Activated naive CD8-positive, alpha-beta T cell treated with anti-CD3 and anti-CD28 coated beads, Interleukin-2, amount 10 ng/mL, durations not matched to agents 7 days and 5 days (primary cell): Measurements from ENCODE around the gene CHD1. TPM values are rescaled to one million over a fixed set of nuclear protein-coding genes. Genes with fewer than 3 reads are reported as not detected.

Experiments
- ATAC-seq: fragments of 150-1000 bp; cut with Tn5 transposase; one replicate; pipeline ENCODE4 v1.10.0; 2021; ENCODE audit warnings: low read depth, moderate library complexity
- POLR2A ChIA-PET: fragments of 350-600 bp; sonication (Branson Sonifier 250); formaldehyde crosslinking; loops from one replicate; lab custom pipeline; 2021; ENCODE audit warnings: antibody characterized with exemption; lab: Charles Lee
- DNase-seq: peaks from one replicate; pipeline ENCODE4 v3.0.0; 2021
- H3K27ac Mint-ChIP-seq: one replicate; pipeline ENCODE4 v1.8.0; 2022; ENCODE audit warnings: mild to moderate bottlenecking, mixed read lengths
- H3K27me3 Mint-ChIP-seq: one replicate; pipeline ENCODE4 v1.8.0; 2022; ENCODE audit warnings: mild to moderate bottlenecking, moderate library complexity, mixed read lengths
- H3K36me3 Mint-ChIP-seq: one replicate; pipeline ENCODE4 v1.8.0; 2021; ENCODE audit warnings: mild to moderate bottlenecking, mixed read lengths
- H3K4me1 Mint-ChIP-seq: one replicate; pipeline ENCODE4 v1.8.0; 2021; ENCODE audit warnings: mixed read lengths
- H3K4me3 Mint-ChIP-seq: one replicate; pipeline ENCODE4 v1.8.0; 2022; ENCODE audit warnings: mild to moderate bottlenecking, moderate library complexity, mixed read lengths
- H3K9me3 Mint-ChIP-seq: one replicate; pipeline ENCODE4 v1.8.0; 2021; ENCODE audit warnings: mixed read lengths
- total RNA-seq, 2 experiments: library from RNA; stranded (reverse); gene quantifications; one replicate each; pipeline ENCODE4 v1.2.3, GENCODE V29; 2021

CHD1 gene
- total RNA-seq, 2 experiments from 2014 or later, result 49.1 to 57.3 TPM

GRCh38 chr5:98929710-98930298 lies 997 bp upstream of the CHD1 start:
- H3K4me1 Mint-ChIP-seq, result peaks cover 37% of the 10 kb centered on the region
- H3K9me3 Mint-ChIP-seq, result no peaks in the 10 kb centered on the region
- POLR2A ChIA-PET, result interaction anchor here (1.0 to 2.4 kb wide), 8 partner anchors 12 to 108 kb away, joined by 3 to 27 read pairs (median 8); no protein-coding TSS in a partner anchor
- DNase-seq, result no peak
- no peak for ATAC-seq
- H3K27me3 Mint-ChIP-seq, result no peaks in the 10 kb centered on the region
- peak overlapping the region; percentile 96 for H3K4me3 Mint-ChIP-seq
- peak overlapping the region; percentile 99 for H3K27ac Mint-ChIP-seq
- peaks cover 16% of the 10 kb centered on the region for H3K36me3 Mint-ChIP-seq

- H3K4me3 Mint-ChIP-seq, result peak overlapping the region; percentile 99
- H3K27ac Mint-ChIP-seq, result peak overlapping the region; percentile 99
- ATAC-seq, result peak; percentile 20
- H3K36me3 Mint-ChIP-seq, result peaks cover 14% of the 10 kb centered on the region
- H3K27me3 Mint-ChIP-seq, result no peaks in the 10 kb centered on the region
- DNase-seq, result no peak
- no peaks in the 10 kb centered on the region for H3K9me3 Mint-ChIP-seq
- H3K4me1 Mint-ChIP-seq, result peaks cover 34% of the 10 kb centered on the region
- POLR2A ChIA-PET, result interaction anchor here (1.0 to 2.4 kb wide), 9 partner anchors 9 to 1745 kb away, joined by 3 to 27 read pairs (median 5); partner anchors contain the start of gene RIOK2
Observed at GRCh38 chr5:98927989-98928872, 576 bp downstream of the CHD1 start.

- ATAC-seq (no peak), DNase-seq (no peak)
- POLR2A ChIA-PET, result interaction anchor here (1.0 to 1.5 kb wide), 2 partner anchors 105 to 1744 kb away, joined by 3 read pairs; partner anchors contain the start of gene RIOK2
- no peaks in the 10 kb centered on the region for H3K9me3 Mint-ChIP-seq
- peaks cover 20% of the 10 kb centered on the region for H3K36me3 Mint-ChIP-seq
- peak overlapping the region; percentile 95 for H3K27ac Mint-ChIP-seq
- no peaks in the 10 kb centered on the region for H3K27me3 Mint-ChIP-seq
- H3K4me3 Mint-ChIP-seq, result peak overlapping the region; percentile 99
- peaks cover 31% of the 10 kb centered on the region for H3K4me1 Mint-ChIP-seq
Observed at GRCh38 chr5:98927242-98927988, 1.4 kb downstream of the CHD1 start.

- H3K9me3 Mint-ChIP-seq, result peaks cover 1% of the 10 kb centered on the region
- no peak for DNase-seq
- H3K36me3 Mint-ChIP-seq, result peaks cover 36% of the 10 kb centered on the region
- H3K4me3 Mint-ChIP-seq, result no peak overlapping the region
- peaks cover 34% of the 10 kb centered on the region for H3K4me1 Mint-ChIP-seq
- ATAC-seq, result no peak
- POLR2A ChIA-PET, result interaction anchor here (0.8 to 1.3 kb wide), 3 partner anchors 10 to 45 kb away, joined by 3 read pairs; no protein-coding TSS in a partner anchor
- peak overlapping the region; percentile 39 for H3K27ac Mint-ChIP-seq
- no peaks in the 10 kb centered on the region for H3K27me3 Mint-ChIP-seq
Observed at GRCh38 chr5:98923966-98924365, 4.8 kb downstream of the CHD1 start.

- DNase-seq, result no peak
- H3K4me3 Mint-ChIP-seq, result peak overlapping the region; percentile 22
- H3K27me3 Mint-ChIP-seq, result no peaks in the 10 kb centered on the region
- peaks cover 40% of the 10 kb centered on the region for H3K36me3 Mint-ChIP-seq
- H3K4me1 Mint-ChIP-seq, result peaks cover 36% of the 10 kb centered on the region
- POLR2A ChIA-PET, result no interaction called here
- peaks cover 1% of the 10 kb centered on the region for H3K9me3 Mint-ChIP-seq
- peak overlapping the region; percentile 52 for H3K27ac Mint-ChIP-seq
- ATAC-seq, result no peak
Observed at GRCh38 chr5:98921947-98922505, 6.8 kb downstream of the CHD1 start.

GRCh38 chr5:98917433-98917832 lies 11.4 kb downstream of the CHD1 start:
- H3K4me1 Mint-ChIP-seq, result peaks cover 28% of the 10 kb centered on the region
- peaks cover 30% of the 10 kb centered on the region for H3K36me3 Mint-ChIP-seq
- DNase-seq (no peak), ATAC-seq (no peak)
- POLR2A ChIA-PET, result interaction anchor here (2.3 kb wide), 1 partner anchor 12 kb away, joined by 13 read pairs; the partner anchor contains the start of gene CHD1
- H3K9me3 Mint-ChIP-seq, result peaks cover 1% of the 10 kb centered on the region
- no peaks in the 10 kb centered on the region for H3K27me3 Mint-ChIP-seq
- H3K4me3 Mint-ChIP-seq, result no peak overlapping the region
- no peak overlapping the region for H3K27ac Mint-ChIP-seq

- Mint-ChIP-seq H3K27ac (no peak overlapping the region), H3K36me3 (peaks cover 24% of the 10 kb centered on the region), H3K4me3 (no peak overlapping the region), H3K9me3 (peaks cover 1% of the 10 kb centered on the region), H3K4me1 (peaks cover 21% of the 10 kb centered on the region), H3K27me3 (no peaks in the 10 kb centered on the region)
- POLR2A ChIA-PET, result no interaction called here
- no peak for ATAC-seq
- no peak for DNase-seq
Observed at GRCh38 chr5:98916540-98916939, 12.3 kb downstream of the CHD1 start.

GRCh38 chr5:98913911-98914310 lies 14.9 kb downstream of the CHD1 start:
- ATAC-seq, result no peak
- Mint-ChIP-seq H3K9me3 (no peaks in the 10 kb centered on the region), H3K4me3 (no peak overlapping the region), H3K27me3 (no peaks in the 10 kb centered on the region), H3K36me3 (peaks cover 14% of the 10 kb centered on the region), H3K4me1 (peaks cover 17% of the 10 kb centered on the region), H3K27ac (no peak overlapping the region)
- POLR2A ChIA-PET, result no interaction called here
- DNase-seq, result no peak

GRCh38 chr5:98911280-98912040 lies 17.3 kb downstream of the CHD1 start:
- POLR2A ChIA-PET, result no interaction called here
- no peak overlapping the region for H3K4me3 Mint-ChIP-seq

GRCh38 chr5:98909363-98909762 lies 19.4 kb downstream of the CHD1 start:
- no peak overlapping the region for H3K4me3 Mint-ChIP-seq
- DNase-seq (no peak), ATAC-seq (no peak)
- no peaks in the 10 kb centered on the region for H3K9me3 Mint-ChIP-seq
- H3K27me3 Mint-ChIP-seq, result no peaks in the 10 kb centered on the region
- peaks cover 20% of the 10 kb centered on the region for H3K4me1 Mint-ChIP-seq
- no peak overlapping the region for H3K27ac Mint-ChIP-seq
- peaks cover 8% of the 10 kb centered on the region for H3K36me3 Mint-ChIP-seq
- POLR2A ChIA-PET, result no interaction called here

More at GRCh38 chr5:98911280-98912040, 17.3 kb downstream of the CHD1 start:
- DNase-seq (no peak), ATAC-seq (no peak)
- no peaks in the 10 kb centered on the region for H3K9me3 Mint-ChIP-seq
- H3K36me3 Mint-ChIP-seq, result peaks cover 8% of the 10 kb centered on the region
- H3K4me1 Mint-ChIP-seq, result peaks cover 19% of the 10 kb centered on the region
- no peaks in the 10 kb centered on the region for H3K27me3 Mint-ChIP-seq
- no peak overlapping the region for H3K27ac Mint-ChIP-seq

GRCh38 chr5:98907951-98908350 lies 20.9 kb downstream of the CHD1 start:
- Mint-ChIP-seq H3K4me1 (peaks cover 15% of the 10 kb centered on the region), H3K27ac (no peak overlapping the region), H3K4me3 (no peak overlapping the region)

GRCh38 chr5:98906756-98907355 lies 22.0 kb downstream of the CHD1 start:
- ATAC-seq, result no peak
- Mint-ChIP-seq H3K4me3 (no peak overlapping the region), H3K27ac (no peak overlapping the region), H3K27me3 (no peaks in the 10 kb centered on the region), H3K4me1 (peaks cover 15% of the 10 kb centered on the region), H3K9me3 (no peaks in the 10 kb centered on the region), H3K36me3 (peaks cover 5% of the 10 kb centered on the region)
- no peak for DNase-seq
- POLR2A ChIA-PET, result no interaction called here

More at GRCh38 chr5:98907951-98908350, 20.9 kb downstream of the CHD1 start:
- no peak for DNase-seq
- H3K36me3 Mint-ChIP-seq, result peaks cover 5% of the 10 kb centered on the region
- POLR2A ChIA-PET, result interaction anchor here (0.5 to 1.1 kb wide), 2 partner anchors 21 to 115 kb away, joined by 5 read pairs; partner anchors contain the start of gene CHD1
- H3K9me3 Mint-ChIP-seq, result no peaks in the 10 kb centered on the region
- ATAC-seq, result no peak
- H3K27me3 Mint-ChIP-seq, result no peaks in the 10 kb centered on the region
